A673 (cell line): Measurements from ENCODE around the gene ADIPOQ. TPM values are rescaled to one million over a fixed set of nuclear protein-coding genes. Genes with fewer than 3 reads are reported as not detected.
"Not testable (repeated sequence)": the region's sequence is repeated elsewhere in the genome, so short reads cannot be mapped to it uniquely, and the experiment has no call there.

Experiments
- BruUV-seq: library from RNA; stranded (reverse); fragments of 400-500 nt; replicated peaks from 2 replicates; lab custom pipeline; 2021; lab: Mats Ljungman, UMichigan
- CTCF ChIA-PET: fragments of 300-600 bp; sonication (Branson Sonifier 250); formaldehyde crosslinking; loops from one replicate; lab custom pipeline; 2022; ENCODE audit warnings: antibody characterized with exemption; lab: Charles Lee
- POLR2A ChIA-PET: fragments of 300-600 bp; sonication (Branson Sonifier 250); formaldehyde crosslinking; loops from one replicate; lab custom pipeline; 2022; ENCODE audit warnings: antibody characterized with exemption; ENCODE audit not compliant: low non-redundant PET; lab: Charles Lee
- DNase-seq: peaks from one replicate; pipeline ENCODE4 v3.0.0-alpha.2; 2015; ENCODE audit warnings: low spot score
- H3K27ac ChIP-seq: fragments of 200-600 bp; sonication (generic); 2 replicates; pipeline ENCODE4 v1.5.1; 2016; ENCODE audit warnings: mixed run types, low read depth, mild to moderate bottlenecking, mixed read lengths, antibody characterized with exemption, low read length; ENCODE audit not compliant: poor library complexity, severe bottlenecking
- H3K27me3 ChIP-seq: fragments of 200-600 bp; sonication (generic); replicated peaks from 2 replicates; pipeline ENCODE4 v1.6.1; 2017; ENCODE audit warnings: mixed run types, low read depth, mild to moderate bottlenecking, mixed read lengths, antibody characterized with exemption, low read length; ENCODE audit not compliant: insufficient read depth, poor library complexity
- H3K36me3 ChIP-seq: fragments of 200-600 bp; sonication (generic); 2 replicates; pipeline ENCODE4 v1.6.1; 2016; ENCODE audit warnings: mixed run types, mild to moderate bottlenecking, mixed read lengths, antibody characterized with exemption, low read length; ENCODE audit not compliant: insufficient read depth, poor library complexity, severe bottlenecking
- H3K4me1 ChIP-seq: fragments of 200-600 bp; sonication (generic); 2 replicates; pipeline ENCODE4 v1.6.1; 2017; ENCODE audit warnings: mixed run types, mild to moderate bottlenecking, mixed read lengths, antibody characterized with exemption, low read length; ENCODE audit not compliant: insufficient read depth, poor library complexity, severe bottlenecking
- H3K4me3 ChIP-seq: fragments of 200-600 bp; sonication (generic); 2 replicates; pipeline ENCODE4 v1.5.1; 2016; ENCODE audit warnings: low read depth, mixed run types, mild to moderate bottlenecking, mixed read lengths, low read length; ENCODE audit not compliant: poor library complexity, severe bottlenecking
- H3K9me3 ChIP-seq: fragments of 200-600 bp; sonication (generic); 2 replicates; pipeline ENCODE4 v1.6.1; 2016; ENCODE audit warnings: mixed run types, low read depth, mild to moderate bottlenecking, mixed read lengths, antibody characterized with exemption, low read length; ENCODE audit not compliant: poor library complexity, severe bottlenecking
- CTCF ChIP-seq: fragments of 300-800, 200-600 bp; sonication (generic); conservative IDR thresholded peaks from 2 replicates; pipeline ENCODE4 v1.5.1; 2017; ENCODE audit warnings: low read depth, mild to moderate bottlenecking, antibody characterized with exemption, low read length, moderate library complexity, mixed read lengths
- EZH2 ChIP-seq: fragments of 200-600 bp; sonication (generic); IDR thresholded peaks from 2 replicates; pipeline ENCODE4 v1.6.1; 2017; ENCODE audit warnings: borderline replicate concordance, low read depth, mild to moderate bottlenecking, mixed read lengths, antibody characterized with exemption, low read length; ENCODE audit not compliant: poor library complexity, severe bottlenecking
- intact Hi-C: fragments of 100-400 bp; cut with micrococcal nuclease; formaldehyde crosslinking; loops from one replicate; pipeline ENCODE4 v1.10.0; 2022; ENCODE audit not compliant: unreplicated experiment
- total RNA-seq: library from RNA; stranded (reverse); gene quantifications from 2 replicates; pipeline ENCODE4 v1.2.3, GENCODE V29; 2021

Gene ADIPOQ
- total RNA-seq, 1 experiment from 2014 or later = not detected

- POLR2A ChIA-PET = interaction anchor here (0.6 to 1.0 kb wide), 2 partner anchors 39 to 99 kb away, joined by 3 to 4 read pairs; partner anchors contain the start of gene EIF4A2
- H3K9me3 ChIP-seq = no peaks in the 10 kb centered on the region
- H3K27me3 ChIP-seq = no peaks in the 10 kb centered on the region
- peak; percentile 76 for DNase-seq
- no TSS peak for BruUV-seq
- intact Hi-C loops = loop anchor here (2.0 kb wide), 2 partner anchors 205 to 233 kb away; no protein-coding TSS in a partner anchor
- TF ChIP-seq EZH2 (no peak), CTCF (peak; percentile 75)
- no peaks in the 10 kb centered on the region for H3K36me3 ChIP-seq
- peaks cover 18% of the 10 kb centered on the region for H3K4me1 ChIP-seq
- no peak overlapping the region for H3K4me3 ChIP-seq
- no peak overlapping the region for H3K27ac ChIP-seq
- CTCF ChIA-PET = interaction anchor here (1.0 to 1.5 kb wide), 6 partner anchors 26 to 921 kb away, joined by 3 to 7 read pairs (median 4); partner anchors contain the start of gene RPL39L
Observed at GRCh38 chr3:186821429-186822387, 20.8 kb upstream of the ADIPOQ start.

GRCh38 chr3:186822388-186822759 is 20.1 kb upstream of the ADIPOQ start:
- H3K4me1 ChIP-seq = peaks cover 19% of the 10 kb centered on the region
- H3K36me3 ChIP-seq, intact Hi-C loops, H3K27me3 ChIP-seq, H3K9me3 ChIP-seq, H3K27ac ChIP-seq, DNase-seq, BruUV-seq, POLR2A ChIA-PET, H3K4me3 ChIP-seq: not testable (repeated sequence)
- CTCF ChIA-PET = interaction anchor here (1.0 to 1.5 kb wide), 5 partner anchors 25 to 922 kb away, joined by 3 to 7 read pairs (median 4); partner anchors contain the start of gene RPL39L

- Histone ChIP-seq H3K4me1 (peaks cover 19% of the 10 kb centered on the region), H3K27me3 (peaks cover 7% of the 10 kb centered on the region), H3K9me3 (no peaks in the 10 kb centered on the region), H3K27ac (no peak overlapping the region), H3K4me3 (no peak overlapping the region), H3K36me3 (no peaks in the 10 kb centered on the region)
- BruUV-seq = no TSS peak
- TF ChIP-seq CTCF = no peak
- TF ChIP-seq EZH2 = no peak
- intact Hi-C loops = no loop called here
- CTCF ChIA-PET = no interaction called here
- POLR2A ChIA-PET = no interaction called here
- no peak for DNase-seq
Observed at GRCh38 chr3:186823386-186823785, 19.1 kb upstream of the ADIPOQ start.
